Naive thymus-derived CD8-positive, alpha-beta T cell (primary cell): ENCODE data around the gene SLC2A6. TPM values are rescaled to one million over a fixed set of nuclear protein-coding genes. Genes with fewer than 3 reads are reported as not detected.

ENCODE experiments used
- ATAC-seq, 2 donors: fragments of 150-1000 bp; cut with Tn5 transposase in 1 of 2; sonication (Bioruptor Pico), chemical (Tn5 transposase) in 1 of 2; 1 replicate in 1 of 2; 2 replicates in 1 of 2; pipeline ENCODE4 v1.10.0; 2021; ENCODE audit warnings: mild to moderate bottlenecking in 2 of 2, moderate library complexity in 2 of 2
- POLR2A ChIA-PET: fragments of 350-600 bp; sonication (Branson Sonifier 250); formaldehyde crosslinking; loops from one replicate; lab custom pipeline; 2021; ENCODE audit warnings: antibody characterized with exemption; lab: Charles Lee
- DNase-seq, 10 donors: peaks; one replicate each; pipeline versions ENCODE4 v3.0.0 to v3.0.0-alpha.2; 2020 to 2022
- H3K27ac Mint-ChIP-seq, 10 donors: one replicate each; pipeline ENCODE4 v1.8.0; 2020 to 2022; ENCODE audit warnings: mild to moderate bottlenecking in 10 of 10, mixed read lengths in 10 of 10, moderate library complexity in 4 of 10, inconsistent platforms in 1 of 10
- H3K27me3 Mint-ChIP-seq, 5 donors: one replicate each; pipeline ENCODE4 v1.8.0; 2021 to 2022; ENCODE audit warnings: mixed read lengths in 5 of 5
- H3K36me3 Mint-ChIP-seq, 3 donors: one replicate each; pipeline ENCODE4 v1.8.0; 2020 to 2022; ENCODE audit warnings: mixed read lengths in 3 of 3, mild to moderate bottlenecking in 2 of 3, inconsistent platforms in 1 of 3
- H3K4me1 Mint-ChIP-seq, 4 donors: one replicate each; pipeline ENCODE4 v1.8.0; 2021 to 2022; ENCODE audit warnings: mixed read lengths in 4 of 4
- H3K4me3 Mint-ChIP-seq, 10 donors: one replicate each; pipeline ENCODE4 v1.8.0; 2020 to 2022; ENCODE audit warnings: mild to moderate bottlenecking in 10 of 10, mixed read lengths in 10 of 10, moderate library complexity in 6 of 10, inconsistent platforms in 1 of 10
- H3K9me3 Mint-ChIP-seq, 9 donors: one replicate each; pipeline ENCODE4 v1.8.0; 2020 to 2022; ENCODE audit warnings: mixed read lengths in 9 of 9, mild to moderate bottlenecking in 3 of 9, inconsistent platforms in 1 of 9, moderate library complexity in 1 of 9
- polyA plus RNA-seq, 3 donors: library from polyadenylated mRNA; unstranded; fragments of 300-500 nt; fragmentation: Illumina TruSeq; gene quantifications; one replicate each; pipeline ENCODE4 v1.2.3, GENCODE V29; 2021
- total RNA-seq, 8 experiments: library from RNA in 2 of 8; stranded (reverse) in 2 of 8; gene quantifications; one replicate each; pipeline ENCODE4 v1.2.3 and lab custom pipeline; 2021 to 2026

The SLC2A6 gene
- total and polyA plus RNA-seq, 5 experiments from 2014 or later: 4.0 to 8.7 (median 6.0) TPM

- POLR2A ChIA-PET: interaction anchor here (0.8 to 2.2 kb wide), 2 partner anchors 12 to 26 kb away, joined by 3 to 13 read pairs; no protein-coding TSS in a partner anchor
- no peak for ATAC-seq
Observed at GRCh38 chr9:133521122-133522072, 42.5 kb upstream of the SLC2A6 start.

GRCh38 chr9:133520121-133520835 lies 41.4 kb upstream of the SLC2A6 start:
- Mint-ChIP-seq H3K4me1 (peaks cover 0 to 7% (median 0%) of the 10 kb centered on the region in 4 donors), H3K27me3 (no peaks in the 10 kb centered on the region), H3K27ac (no peak overlapping the region), H3K36me3 (no peaks in the 10 kb centered on the region), H3K4me3 (no peak overlapping the region), H3K9me3 (no peaks in the 10 kb centered on the region)
- ATAC-seq: no peak
- no peak for DNase-seq
- POLR2A ChIA-PET: no interaction called here

More at GRCh38 chr9:133521122-133522072, 42.5 kb upstream of the SLC2A6 start:
- peak overlapping the region in 1 of 10 donors; percentile 16 for H3K27ac Mint-ChIP-seq
- no peak overlapping the region for H3K4me3 Mint-ChIP-seq
- no peaks in the 10 kb centered on the region for H3K27me3 Mint-ChIP-seq
- H3K4me1 Mint-ChIP-seq: peaks cover under 1 to 8% (median 5%) of the 10 kb centered on the region in 4 donors
- DNase-seq: no peak
- H3K9me3 Mint-ChIP-seq: no peaks in the 10 kb centered on the region
- H3K36me3 Mint-ChIP-seq: no peaks in the 10 kb centered on the region

- ATAC-seq (no peak), DNase-seq (no peak)
- no peaks in the 10 kb centered on the region for H3K27me3 Mint-ChIP-seq
- POLR2A ChIA-PET: no interaction called here
- H3K4me1 Mint-ChIP-seq: peaks cover 0 to 7% (median 0%) of the 10 kb centered on the region in 4 donors
- no peaks in the 10 kb centered on the region for H3K9me3 Mint-ChIP-seq
- H3K4me3 Mint-ChIP-seq: no peak overlapping the region
- no peaks in the 10 kb centered on the region for H3K36me3 Mint-ChIP-seq
- H3K27ac Mint-ChIP-seq: no peak overlapping the region
Observed at GRCh38 chr9:133519693-133520092, 40.8 kb upstream of the SLC2A6 start.

GRCh38 chr9:133518706-133519449 lies 40.0 kb upstream of the SLC2A6 start:
- no peaks in the 10 kb centered on the region for H3K9me3 Mint-ChIP-seq
- no peak for ATAC-seq
- H3K4me3 Mint-ChIP-seq: no peak overlapping the region
- POLR2A ChIA-PET: no interaction called here
- DNase-seq: no peak
- no peak overlapping the region for H3K27ac Mint-ChIP-seq
- H3K36me3 Mint-ChIP-seq: no peaks in the 10 kb centered on the region
- peaks cover 0 to 7% (median 0%) of the 10 kb centered on the region in 4 donors for H3K4me1 Mint-ChIP-seq
- H3K27me3 Mint-ChIP-seq: no peaks in the 10 kb centered on the region

DNA sequence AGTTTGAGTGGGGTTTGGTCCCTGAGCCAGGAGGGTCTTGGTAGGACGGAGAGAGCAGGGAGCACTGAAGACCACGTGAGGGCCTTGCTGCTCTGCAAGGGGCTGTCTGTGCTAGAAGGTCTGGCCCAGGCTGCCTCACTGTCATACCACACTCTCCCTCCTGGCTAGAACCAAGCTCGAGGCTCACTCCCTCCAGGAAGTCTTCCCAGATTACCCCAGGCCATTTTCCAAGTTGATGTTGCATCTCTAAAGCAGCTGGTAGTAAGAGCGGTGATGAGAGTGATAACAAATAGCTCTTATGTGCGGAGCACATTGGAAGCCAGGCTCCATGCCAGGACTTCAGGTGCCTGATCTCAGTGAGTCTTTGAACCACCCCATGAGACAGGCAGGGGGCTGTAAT lies 39.3 kb upstream of the SLC2A6 start:
- POLR2A ChIA-PET: no interaction called here
- DNase-seq (no peak), ATAC-seq (no peak)
- Mint-ChIP-seq H3K27ac (peak overlapping the region in 1 of 10 donors; percentile 11), H3K36me3 (no peaks in the 10 kb centered on the region), H3K4me1 (peaks cover 0 to 2% (median 0%) of the 10 kb centered on the region in 4 donors), H3K4me3 (no peak overlapping the region), H3K27me3 (no peaks in the 10 kb centered on the region), H3K9me3 (no peaks in the 10 kb centered on the region)

- DNase-seq: no peak
- POLR2A ChIA-PET: no interaction called here
- H3K4me1 Mint-ChIP-seq: peaks cover 0 to 2% (median 0%) of the 10 kb centered on the region in 4 donors
Observed at GRCh38 chr9:133517711-133518110, 38.8 kb upstream of the SLC2A6 start.

DNA sequence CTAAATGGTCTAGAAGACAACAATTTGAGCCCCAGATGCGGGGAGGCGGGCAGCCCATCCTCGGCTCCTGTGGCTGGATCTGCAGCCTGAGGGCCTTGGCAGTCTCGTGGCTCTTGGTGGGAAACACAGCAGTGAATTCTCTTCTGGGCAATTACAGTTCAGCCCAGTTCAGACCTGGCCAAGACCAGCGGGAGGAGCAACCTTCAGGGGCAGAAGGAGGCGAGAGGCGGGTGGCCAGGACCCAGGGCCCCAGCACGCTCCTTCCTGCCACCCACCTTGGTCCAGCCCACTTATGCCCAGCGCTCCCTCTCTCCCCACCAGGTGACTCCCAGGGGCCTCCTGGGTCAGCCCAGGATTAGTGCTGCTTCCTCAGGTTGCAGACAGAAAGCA lies 38.1 kb upstream of the SLC2A6 start:
- no peaks in the 10 kb centered on the region for H3K9me3 Mint-ChIP-seq
- H3K4me1 Mint-ChIP-seq: no peaks in the 10 kb centered on the region
- POLR2A ChIA-PET: no interaction called here
- DNase-seq (no peak), ATAC-seq (no peak)
- no peak overlapping the region for H3K4me3 Mint-ChIP-seq
- H3K36me3 Mint-ChIP-seq: no peaks in the 10 kb centered on the region
- H3K27me3 Mint-ChIP-seq: no peaks in the 10 kb centered on the region
- no peak overlapping the region for H3K27ac Mint-ChIP-seq

More at GRCh38 chr9:133517711-133518110, 38.8 kb upstream of the SLC2A6 start:
- H3K36me3 Mint-ChIP-seq: no peaks in the 10 kb centered on the region
- no peaks in the 10 kb centered on the region for H3K9me3 Mint-ChIP-seq
- no peak overlapping the region for H3K27ac Mint-ChIP-seq
- ATAC-seq: no peak
- H3K27me3 Mint-ChIP-seq: no peaks in the 10 kb centered on the region
- no peak overlapping the region for H3K4me3 Mint-ChIP-seq

- H3K4me1 Mint-ChIP-seq: no peaks in the 10 kb centered on the region
- H3K36me3 Mint-ChIP-seq: no peaks in the 10 kb centered on the region
- DNase-seq (no peak), ATAC-seq (no peak)
- H3K27me3 Mint-ChIP-seq: no peaks in the 10 kb centered on the region
- peak overlapping the region in 1 of 10 donors; percentile 25 for H3K27ac Mint-ChIP-seq
- H3K4me3 Mint-ChIP-seq: no peak overlapping the region
- no peaks in the 10 kb centered on the region for H3K9me3 Mint-ChIP-seq
- POLR2A ChIA-PET: no interaction called here
Observed at GRCh38 chr9:133516256-133516960, 37.5 kb upstream of the SLC2A6 start.

DNA sequence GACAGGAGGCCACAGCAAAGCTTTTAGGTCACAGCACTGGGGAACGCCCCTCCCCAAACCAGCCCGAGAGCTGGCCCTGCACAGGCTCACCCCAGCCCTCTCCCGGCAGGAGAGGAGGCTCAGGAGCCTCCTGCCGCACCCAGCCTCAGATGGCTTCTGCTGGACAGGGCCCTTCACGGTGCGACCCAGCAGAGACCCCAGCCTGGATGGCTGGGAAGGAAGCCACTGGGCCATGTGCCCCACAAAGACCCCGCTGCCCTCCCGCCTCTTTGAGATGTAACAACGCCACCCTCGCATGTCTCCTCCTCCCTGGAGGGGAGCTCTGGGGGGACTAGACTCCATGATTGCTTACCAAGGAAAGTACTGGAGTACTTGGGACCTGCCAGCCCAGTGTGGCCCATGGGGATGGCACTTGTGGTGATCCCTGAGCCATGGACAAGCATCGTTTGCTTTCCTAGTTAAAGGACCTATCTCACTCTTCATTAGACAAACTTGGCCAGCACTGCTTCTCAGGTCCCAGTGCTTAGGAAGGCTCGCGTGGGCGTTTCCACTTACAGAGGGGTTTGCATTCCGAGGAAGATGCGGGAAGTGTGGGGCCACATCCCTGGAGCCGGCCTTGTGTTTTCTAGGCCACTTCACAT lies 36.8 kb upstream of the SLC2A6 start:
- DNase-seq (no peak), ATAC-seq (no peak)
- no peaks in the 10 kb centered on the region for H3K36me3 Mint-ChIP-seq
- no peaks in the 10 kb centered on the region for H3K9me3 Mint-ChIP-seq
- H3K27ac Mint-ChIP-seq: peak overlapping the region in 3 of 10 donors; percentile 25 to 63 (median 41)
- no peak overlapping the region for H3K4me3 Mint-ChIP-seq
- H3K4me1 Mint-ChIP-seq: peaks cover 0 to 2% (median under 1%) of the 10 kb centered on the region in 4 donors
- H3K27me3 Mint-ChIP-seq: no peaks in the 10 kb centered on the region
- POLR2A ChIA-PET: no interaction called here

- POLR2A ChIA-PET: no interaction called here
- ATAC-seq: no peak
- Mint-ChIP-seq H3K27ac (no peak overlapping the region), H3K27me3 (no peaks in the 10 kb centered on the region), H3K9me3 (no peaks in the 10 kb centered on the region), H3K4me1 (peaks cover 2 to 7% (median 3%) of the 10 kb centered on the region in 4 donors), H3K4me3 (no peak overlapping the region), H3K36me3 (no peaks in the 10 kb centered on the region)
- no peak for DNase-seq
Observed at GRCh38 chr9:133515240-133515610, 36.3 kb upstream of the SLC2A6 start.

DNA sequence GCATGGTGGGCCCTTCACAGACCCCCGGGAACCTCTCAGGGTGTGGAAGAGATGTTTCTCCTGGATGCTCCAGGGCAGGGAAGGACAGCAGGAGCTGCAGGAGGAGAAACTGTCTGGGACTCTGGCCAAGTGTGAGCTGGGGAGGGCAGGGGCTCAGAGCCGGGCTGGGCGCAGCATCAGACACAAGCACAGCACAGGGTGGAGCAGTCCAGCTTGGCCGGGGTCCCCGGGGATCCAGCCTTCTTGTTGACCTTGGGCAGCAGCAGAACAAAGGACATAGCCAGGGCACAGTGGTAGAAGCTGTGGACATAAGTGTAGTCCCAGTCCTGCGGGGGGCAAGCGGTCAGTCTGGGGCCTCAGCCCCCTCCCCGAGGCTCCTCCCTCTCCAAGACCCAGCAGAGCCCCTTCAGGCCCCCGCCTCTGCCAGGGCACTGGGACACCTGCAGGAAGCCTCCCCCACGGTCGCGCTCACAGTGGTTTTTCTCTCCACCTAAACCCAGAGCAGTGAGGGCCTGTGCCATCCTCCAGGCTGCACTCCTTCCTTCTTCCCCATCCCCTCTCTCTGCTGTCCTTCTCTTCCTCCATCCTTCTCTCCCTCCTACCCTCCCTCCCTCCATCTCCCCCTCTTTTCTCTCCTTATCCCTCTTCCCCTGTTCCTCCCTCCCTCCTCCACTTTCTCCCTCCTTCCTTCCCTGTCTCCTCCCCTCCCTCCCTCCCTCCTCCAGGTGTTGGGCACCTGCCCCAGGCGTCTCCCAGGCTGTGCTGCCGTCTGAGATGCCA lies 35.8 kb upstream of the SLC2A6 start:
- Mint-ChIP-seq H3K27ac (no peak overlapping the region), H3K9me3 (no peaks in the 10 kb centered on the region), H3K27me3 (no peaks in the 10 kb centered on the region), H3K36me3 (no peaks in the 10 kb centered on the region), H3K4me1 (peaks cover 4 to 12% (median 7%) of the 10 kb centered on the region in 4 donors), H3K4me3 (no peak overlapping the region)
- ATAC-seq (no peak), DNase-seq (no peak)
- POLR2A ChIA-PET: no interaction called here
